ENCODE results near the gene CHMP1A. TPM values are rescaled to one million over a fixed set of nuclear protein-coding genes. Genes with fewer than 3 reads are reported as not detected.

The CHMP1A gene
- total RNA-seq, 1 experiment from 2014 or later = 159 TPM

GRCh38 chr16:89600956-89601355 lies 56.6 kb downstream of the CHMP1A start:
- ChIA-PET CTCF (no interaction called here), POLR2A (interaction anchor here (0.7 to 0.8 kb wide), 2 partner anchors 37 to 203 kb away, joined by 3 to 6 read pairs; no protein-coding TSS in a partner anchor)
- H3K36me3 ChIP-seq (ENCODE audit: control insufficient read depth, insufficient read depth, low read length) = no peaks in the 10 kb centered on the region
- H3K4me1 ChIP-seq = no peaks in the 10 kb centered on the region
- Mint-ChIP-seq H3K36me3 (ENCODE audit: insufficient read depth, unreplicated experiment) (peaks cover 12% of the 10 kb centered on the region), H3K4me3 (ENCODE audit: unreplicated experiment) (no peak overlapping the region), H3K4me1 (ENCODE audit: low read depth, unreplicated experiment) (no peaks in the 10 kb centered on the region), H3K9me3 (ENCODE audit: unreplicated experiment) (no peaks in the 10 kb centered on the region), H3K27ac (ENCODE audit: unreplicated experiment) (no peak overlapping the region), H3K27me3 (ENCODE audit: insufficient read depth, unreplicated experiment) (no peaks in the 10 kb centered on the region)
- no peak for TF ChIP-seq CTCF (IDR thresholded peaks at IDR 0.05; ENCODE audit: insufficient read depth in 1 of 2, low read depth in 1 of 2, low read length in 1 of 2, severe bottlenecking in 1 of 2, unreplicated experiment in 1 of 2)
- intact Hi-C loops (cut with micrococcal nuclease; ENCODE audit: unreplicated experiment) = no loop called here
- no TSS peak for BruUV-seq (replicated peaks)
- DNase-seq = no peak
- H3K4me3 ChIP-seq (ENCODE audit: low read depth, low read length) = no peak overlapping the region
- no peaks in the 10 kb centered on the region for H3K27me3 ChIP-seq (replicated peaks; ENCODE audit: control insufficient read depth, insufficient read depth, low read length)
- no peaks in the 10 kb centered on the region for H3K9me3 ChIP-seq

- DNase-seq = no peak
- no peaks in the 10 kb centered on the region for H3K9me3 ChIP-seq
- ChIA-PET CTCF (no interaction called here), POLR2A (interaction anchor here (0.8 kb wide), 1 partner anchor 36 kb away, joined by 6 read pairs; no protein-coding TSS in a partner anchor)
- no TSS peak for BruUV-seq (replicated peaks)
- no peak for TF ChIP-seq CTCF (IDR thresholded peaks at IDR 0.05; ENCODE audit: insufficient read depth in 1 of 2, low read depth in 1 of 2, low read length in 1 of 2, severe bottlenecking in 1 of 2, unreplicated experiment in 1 of 2)
- no peaks in the 10 kb centered on the region for H3K4me1 Mint-ChIP-seq (ENCODE audit: low read depth, unreplicated experiment)
- H3K4me1 ChIP-seq = no peaks in the 10 kb centered on the region
- H3K9me3 Mint-ChIP-seq (ENCODE audit: unreplicated experiment) = no peaks in the 10 kb centered on the region
- H3K27me3 ChIP-seq (replicated peaks; ENCODE audit: control insufficient read depth, insufficient read depth, low read length) = no peaks in the 10 kb centered on the region
- H3K27me3 Mint-ChIP-seq (ENCODE audit: insufficient read depth, unreplicated experiment) = no peaks in the 10 kb centered on the region
- H3K4me3 Mint-ChIP-seq (ENCODE audit: unreplicated experiment) = no peak overlapping the region
- H3K36me3 Mint-ChIP-seq (ENCODE audit: insufficient read depth, unreplicated experiment) = peaks cover 17% of the 10 kb centered on the region
- intact Hi-C loops (cut with micrococcal nuclease; ENCODE audit: unreplicated experiment) = no loop called here
- H3K4me3 ChIP-seq (ENCODE audit: low read depth, low read length) = no peak overlapping the region
- H3K36me3 ChIP-seq (ENCODE audit: control insufficient read depth, insufficient read depth, low read length) = no peaks in the 10 kb centered on the region
- H3K27ac Mint-ChIP-seq (ENCODE audit: unreplicated experiment) = no peak overlapping the region
Observed at GRCh38 chr16:89600427-89600826, 57.1 kb downstream of the CHMP1A start.

GRCh38 chr16:89599902-89600301 lies 57.6 kb downstream of the CHMP1A start:
- H3K9me3 ChIP-seq = no peaks in the 10 kb centered on the region
- H3K27me3 ChIP-seq (replicated peaks; ENCODE audit: control insufficient read depth, insufficient read depth, low read length) = no peaks in the 10 kb centered on the region
- Mint-ChIP-seq H3K27ac (ENCODE audit: unreplicated experiment) (no peak overlapping the region), H3K27me3 (ENCODE audit: insufficient read depth, unreplicated experiment) (no peaks in the 10 kb centered on the region), H3K36me3 (ENCODE audit: insufficient read depth, unreplicated experiment) (peaks cover 18% of the 10 kb centered on the region), H3K4me3 (ENCODE audit: unreplicated experiment) (no peak overlapping the region), H3K9me3 (ENCODE audit: unreplicated experiment) (no peaks in the 10 kb centered on the region), H3K4me1 (ENCODE audit: low read depth, unreplicated experiment) (no peaks in the 10 kb centered on the region)
- intact Hi-C loops (cut with micrococcal nuclease; ENCODE audit: unreplicated experiment) = loop anchor here (1.0 kb wide), 1 partner anchor 41 kb away; no protein-coding TSS in a partner anchor
- H3K4me1 ChIP-seq = no peaks in the 10 kb centered on the region
- POLR2A ChIA-PET = no interaction called here
- no peaks in the 10 kb centered on the region for H3K36me3 ChIP-seq (ENCODE audit: control insufficient read depth, insufficient read depth, low read length)
- BruUV-seq (replicated peaks) = no TSS peak
- no peak overlapping the region for H3K4me3 ChIP-seq (ENCODE audit: low read depth, low read length)
- DNase-seq = no peak
- TF ChIP-seq CTCF (IDR thresholded peaks at IDR 0.05; ENCODE audit: insufficient read depth in 1 of 2, low read depth in 1 of 2, low read length in 1 of 2, severe bottlenecking in 1 of 2, unreplicated experiment in 1 of 2) = no peak
- CTCF ChIA-PET = interaction anchor here (0.6 to 1.1 kb wide), 6 partner anchors 15 to 91 kb away, joined by 3 to 9 read pairs (median 4); partner anchors contain the start of gene CDK10

All from Caco-2 (cell line).